Raji (cell line): ENCODE measurements around the gene CR1L.

Experiments used
- POLR2A ChIP-seq: IDR thresholded peaks from 2 replicates; pipeline ENCODE4 v1.6.1; 2011; ENCODE audit warnings: low read depth, low read length, control low read depth; ENCODE audit not compliant: insufficient read depth

CR1L gene

DNA sequence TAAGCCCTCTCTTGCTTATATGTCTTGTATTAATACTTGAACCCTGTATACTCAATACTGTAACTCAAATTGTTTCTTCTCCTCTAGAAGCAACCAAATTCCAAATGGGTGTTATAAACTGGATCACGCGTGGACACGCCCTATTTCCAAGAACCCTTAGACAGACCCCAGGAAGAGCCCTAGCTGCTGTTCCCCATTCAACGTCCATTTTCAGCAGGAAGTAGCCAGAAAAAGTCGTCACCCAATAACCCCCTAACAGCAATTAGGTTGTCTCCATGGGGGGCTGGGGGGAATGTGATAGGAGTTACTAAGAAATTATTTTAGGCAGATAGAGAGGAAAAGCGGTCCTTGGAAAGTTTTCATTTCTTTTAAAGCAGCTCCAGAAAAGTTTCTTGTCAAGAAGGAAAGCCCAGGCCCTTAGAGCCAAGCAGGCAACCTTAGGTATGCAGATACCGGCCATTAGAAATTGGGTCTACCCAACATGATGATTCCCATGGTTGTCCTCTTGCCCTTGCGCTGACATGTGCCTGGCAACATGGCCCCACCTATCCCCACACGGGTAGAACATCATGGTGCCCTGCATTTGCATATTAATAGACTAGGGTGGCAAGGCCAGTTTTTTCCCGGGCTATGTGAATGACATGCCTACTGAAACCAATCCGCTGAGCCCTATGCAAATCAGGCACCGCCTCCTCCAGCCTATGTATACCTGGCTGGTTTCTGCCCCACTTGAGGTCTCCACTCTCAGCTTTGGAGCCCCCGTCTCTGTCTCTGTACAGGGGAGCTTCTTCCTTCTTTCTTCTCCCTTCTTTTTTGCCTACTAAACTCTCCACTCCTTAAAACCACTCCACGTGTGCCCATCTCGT is 102.9 kb downstream of the CR1L start:
- TF ChIP-seq POLR2A: no peak

DNA sequence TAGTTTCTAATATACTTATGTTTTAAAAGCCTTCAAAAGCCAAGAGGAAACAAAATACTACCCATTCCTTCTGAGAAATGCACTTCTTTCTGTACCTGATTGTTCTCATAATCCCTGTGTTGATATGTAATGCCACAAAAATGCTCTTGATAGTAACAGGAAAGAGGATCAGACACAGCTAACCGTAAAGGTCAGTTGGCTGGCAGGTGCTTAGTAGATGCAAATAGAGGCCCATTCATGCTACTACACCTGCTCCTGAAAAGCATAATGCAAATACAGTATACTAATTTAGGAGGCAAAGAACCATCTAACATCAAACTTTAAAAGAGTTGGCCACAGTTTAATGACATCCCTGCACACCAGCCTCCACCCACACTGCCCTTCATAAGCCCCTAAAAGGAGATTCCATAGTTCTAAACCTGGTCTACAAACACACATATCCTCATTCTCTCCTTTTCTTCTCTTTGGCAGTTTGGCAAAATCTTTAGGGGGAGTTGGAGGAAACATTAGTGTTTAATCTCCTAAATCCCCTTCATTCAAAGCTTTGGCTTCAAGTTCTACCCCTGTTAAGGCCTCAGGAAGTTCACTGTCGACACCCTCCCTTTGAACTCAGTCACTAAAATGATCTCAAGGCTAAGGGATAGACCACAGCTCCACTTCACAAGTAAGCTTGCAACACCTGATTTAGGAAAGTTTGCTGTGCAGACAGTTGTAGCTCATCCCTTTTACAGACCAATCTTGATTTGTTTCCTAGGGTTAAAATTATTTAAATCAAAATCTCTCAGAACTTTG is 104.0 kb downstream of the CR1L start:
- no peak for TF ChIP-seq POLR2A

DNA sequence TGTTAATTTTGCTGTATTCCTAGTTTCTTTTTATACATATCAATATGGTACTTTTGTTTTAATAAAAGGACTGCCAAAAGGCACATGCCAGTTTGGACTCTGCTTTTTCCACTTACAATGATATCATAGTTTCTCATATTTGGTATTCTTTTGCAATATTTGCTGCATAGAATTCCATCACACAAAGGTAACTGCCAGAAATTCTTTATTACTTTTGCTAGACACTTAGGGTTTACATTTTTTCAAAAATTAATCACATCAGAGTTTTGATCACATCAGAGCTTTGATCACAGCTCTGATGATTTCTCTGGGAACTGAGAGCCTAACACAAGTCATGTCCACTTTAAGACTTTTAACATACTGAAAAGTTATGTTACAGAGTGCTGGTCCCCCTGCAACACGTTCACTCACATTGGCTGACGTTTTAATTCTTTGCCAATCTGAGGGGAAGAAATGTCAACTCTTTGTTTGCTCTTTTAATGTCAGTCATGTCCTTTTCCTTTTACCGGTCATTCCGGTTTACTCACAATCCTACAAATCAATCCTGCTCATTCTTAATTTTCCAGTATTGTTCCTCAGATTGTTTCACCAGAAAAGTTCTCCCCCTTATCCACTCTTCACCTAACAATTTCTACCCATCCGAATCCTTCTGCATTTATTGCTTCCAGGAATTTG is 105.8 kb downstream of the CR1L start:
- no peak for TF ChIP-seq POLR2A

DNA sequence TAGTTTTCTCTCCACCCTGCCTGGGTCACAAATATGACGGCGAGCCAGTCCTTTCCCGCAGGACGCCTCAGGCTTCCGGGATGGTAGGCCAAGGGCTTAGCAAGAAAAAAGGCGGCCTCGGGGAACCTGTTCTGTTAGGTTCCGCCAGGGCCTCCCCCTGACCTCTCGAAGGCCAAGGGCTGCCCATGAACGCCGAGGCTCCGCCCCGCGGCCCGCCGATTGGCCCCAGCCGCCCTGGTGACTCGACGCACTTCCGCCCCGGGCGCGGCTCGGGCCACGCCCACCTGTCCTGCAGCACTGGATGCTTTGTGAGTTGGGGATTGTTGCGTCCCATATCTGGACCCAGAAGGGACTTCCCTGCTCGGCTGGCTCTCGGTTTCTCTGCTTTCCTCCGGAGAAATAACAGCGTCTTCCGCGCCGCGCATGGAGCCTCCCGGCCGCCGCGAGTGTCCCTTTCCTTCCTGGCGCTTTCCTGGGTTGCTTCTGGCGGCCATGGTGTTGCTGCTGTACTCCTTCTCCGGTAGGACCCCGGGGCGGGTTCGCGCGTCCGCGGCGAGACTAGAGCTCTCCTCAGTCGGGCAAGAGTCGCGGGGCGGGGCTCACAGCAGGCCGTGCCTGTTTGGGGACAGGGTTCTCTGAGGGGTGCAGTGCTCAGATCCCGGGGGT is 107.0 kb downstream of the CR1L start, which contains the start of gene CD46:
Gene CD46, plus strand, starts transcription at position 265 of the 666 bp plus-strand sequence. Its CDS starts 159 bp downstream, at position 424.
- TF ChIP-seq POLR2A: peak; percentile 92

DNA sequence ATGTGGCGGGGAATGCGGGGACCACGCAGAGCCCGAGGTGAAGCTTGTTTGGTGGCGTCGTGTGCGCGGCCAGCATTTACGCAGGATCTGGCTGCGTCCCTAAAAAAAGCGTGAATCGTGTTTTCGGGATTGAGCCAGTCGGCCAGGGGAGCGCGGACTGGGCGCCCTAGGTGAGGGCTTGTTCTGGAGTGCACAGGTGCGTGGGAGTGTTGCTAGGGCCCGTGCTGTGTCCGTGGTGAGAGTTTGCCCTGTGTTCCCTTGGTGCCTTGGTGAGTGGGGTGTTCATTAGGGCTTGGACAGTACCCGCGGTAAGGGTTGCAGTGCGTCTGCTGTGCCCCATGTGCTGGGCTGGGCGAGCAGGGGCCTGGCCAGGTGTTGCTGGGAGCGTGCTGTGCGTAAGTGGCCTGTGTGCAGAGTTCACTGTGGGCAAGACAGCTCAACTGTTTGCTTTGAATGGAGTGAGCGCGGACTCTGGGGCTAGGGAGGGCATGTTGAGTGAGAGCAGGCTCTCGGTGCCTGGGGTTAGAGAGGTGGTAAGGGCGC is 107.6 kb downstream of the CR1L start:
- no peak for TF ChIP-seq POLR2A

DNA sequence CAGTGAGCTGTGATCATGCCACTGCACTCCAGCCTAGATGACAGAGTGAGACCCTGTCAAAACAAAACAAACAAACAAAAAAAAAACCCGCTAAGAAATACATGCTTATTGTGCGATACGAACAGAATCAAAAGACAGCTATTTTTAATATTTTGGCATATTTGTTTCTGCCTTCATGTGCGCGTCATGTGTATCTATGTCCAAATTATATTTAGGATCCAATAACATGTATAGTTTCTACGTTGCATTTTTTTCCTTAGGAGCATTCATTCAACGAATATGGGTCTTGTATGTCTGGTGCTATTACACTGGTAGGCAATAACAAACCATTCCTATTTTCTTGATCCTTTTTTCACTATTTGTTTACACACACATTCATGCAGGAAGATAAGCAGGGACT is 108.7 kb downstream of the CR1L start:
- no peak for TF ChIP-seq POLR2A

DNA sequence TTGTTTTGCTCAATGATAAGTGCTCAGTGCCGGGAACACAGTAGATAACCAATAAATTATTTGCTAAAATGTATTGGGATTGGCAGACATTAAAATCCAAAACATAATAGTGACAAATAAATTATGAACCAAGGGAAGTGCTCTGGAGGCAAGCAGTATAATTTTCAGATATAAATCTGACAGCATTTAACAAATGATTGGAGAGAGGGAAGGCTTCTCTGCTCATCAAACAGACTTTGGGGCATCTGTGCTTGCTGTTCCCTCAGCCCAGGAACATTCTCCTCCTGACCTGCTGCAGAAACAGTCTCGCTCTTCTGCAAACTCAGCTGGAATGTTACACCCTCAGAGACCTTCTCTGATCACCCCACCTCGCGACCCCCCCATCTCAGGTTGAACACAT is 109.1 kb downstream of the CR1L start:
- TF ChIP-seq POLR2A: no peak

DNA sequence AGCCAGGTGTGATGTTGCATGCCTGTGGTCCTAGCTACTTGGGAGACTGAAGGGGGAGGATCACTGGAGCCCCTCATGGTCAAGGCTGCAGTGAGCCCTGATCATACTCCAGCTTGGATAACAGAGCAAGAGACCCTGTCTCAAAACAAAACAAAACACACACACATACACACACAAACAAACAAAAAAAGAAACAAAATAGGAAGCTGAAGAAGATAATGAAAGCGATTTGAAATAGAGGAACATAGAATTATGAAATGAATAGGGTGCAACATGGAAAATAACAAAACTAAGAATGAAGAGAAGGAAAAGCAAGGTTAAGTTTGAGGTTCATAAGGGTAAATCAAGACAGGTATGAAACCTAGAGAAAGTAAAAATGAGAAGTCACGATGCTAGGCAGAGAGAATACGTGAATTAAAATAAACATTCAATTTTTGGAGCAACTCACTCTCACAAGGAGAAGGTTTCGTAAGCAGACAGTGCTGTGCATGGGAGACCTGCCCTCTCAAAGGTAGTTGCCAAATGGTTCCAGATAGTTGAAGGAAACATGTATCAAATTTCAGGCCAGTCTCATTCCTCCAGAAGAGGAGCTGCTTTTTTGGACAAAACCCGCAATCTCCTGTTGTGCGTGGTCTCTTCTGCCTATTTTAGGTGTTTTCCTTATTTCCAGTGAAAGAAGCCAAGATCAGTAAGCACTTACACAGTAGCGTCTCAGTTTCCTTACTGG is 110.2 kb downstream of the CR1L start:
- TF ChIP-seq POLR2A: no peak

DNA sequence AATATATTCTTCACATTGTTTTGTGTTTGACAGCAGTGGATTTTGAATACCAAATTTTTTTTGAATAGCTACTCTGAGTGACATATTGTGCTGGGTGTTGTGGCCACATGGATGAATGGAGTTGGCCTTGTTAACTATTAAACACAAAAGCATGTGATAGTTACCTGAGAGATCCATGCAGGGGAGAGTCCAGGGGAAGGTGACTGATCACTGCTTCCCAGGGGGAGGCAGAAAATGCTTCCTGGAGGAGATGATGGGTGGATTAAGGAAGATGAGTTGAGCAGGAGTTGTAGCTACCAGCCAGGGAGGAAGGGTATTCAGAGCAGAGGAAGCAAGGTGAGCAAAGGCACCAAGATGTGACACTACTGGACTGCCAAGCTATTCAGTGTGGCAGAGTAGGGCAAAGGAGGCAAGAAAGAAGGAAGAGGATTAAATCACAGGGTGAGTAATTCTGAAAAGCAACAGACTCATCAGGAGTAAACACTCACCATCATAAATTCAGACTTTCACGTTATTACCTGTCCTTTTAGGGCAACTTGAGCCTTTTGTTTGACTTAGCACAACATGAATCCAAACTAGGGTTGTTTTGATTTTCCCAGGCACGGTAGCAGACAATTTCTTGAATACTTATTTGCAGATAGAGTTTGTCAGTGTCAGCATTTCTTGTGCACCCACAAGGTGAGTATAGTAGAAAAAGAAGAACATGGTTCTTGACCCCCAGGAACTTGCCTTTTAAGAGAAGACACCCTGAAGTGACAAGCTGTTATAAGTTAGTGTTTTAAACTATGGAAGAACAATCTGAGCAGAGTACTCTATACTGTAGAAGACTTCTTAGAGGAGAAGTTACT is 111.1 kb downstream of the CR1L start:
- TF ChIP-seq POLR2A: no peak

DNA sequence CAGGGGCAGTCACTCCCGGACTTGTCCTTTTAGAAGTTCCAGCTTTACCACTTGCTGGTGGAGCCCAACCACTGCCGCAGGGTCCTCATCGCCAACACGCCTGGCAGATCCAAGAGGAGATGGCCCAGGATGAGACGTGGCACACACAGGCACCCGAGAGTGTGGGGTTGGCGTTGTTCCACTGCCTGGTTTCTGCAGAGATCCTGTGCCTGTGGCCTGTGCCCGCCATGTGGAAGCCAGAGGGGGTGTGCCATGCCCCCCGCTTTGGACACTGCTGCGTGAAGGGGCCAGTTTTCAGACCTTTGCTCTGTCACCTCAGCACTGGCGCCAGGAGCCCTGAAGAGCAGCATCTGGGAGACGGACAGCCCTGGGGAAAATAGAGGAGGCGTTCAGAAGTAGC is 117.7 kb downstream of the CR1L start:
- no peak for TF ChIP-seq POLR2A

DNA sequence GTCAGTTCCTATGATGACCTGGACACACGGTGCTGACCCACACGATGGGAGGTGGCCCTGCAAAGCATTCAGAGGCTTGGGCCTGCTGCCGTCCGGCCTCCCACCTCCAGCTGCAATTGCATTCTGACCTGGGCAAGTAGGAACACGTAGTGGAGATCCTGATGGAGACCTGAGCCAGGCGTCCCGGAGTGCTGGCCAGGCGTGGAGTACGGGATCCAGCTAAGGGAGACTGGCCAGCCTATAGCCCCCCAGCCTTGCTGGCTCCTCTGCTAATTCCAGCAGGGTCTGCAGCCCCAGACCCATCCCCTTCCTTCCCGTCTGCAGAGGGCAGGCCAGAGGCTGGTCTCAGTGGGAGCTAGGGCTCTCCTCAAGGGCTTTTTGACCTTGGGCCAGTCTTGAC is 118.2 kb downstream of the CR1L start:
- TF ChIP-seq POLR2A: no peak

DNA sequence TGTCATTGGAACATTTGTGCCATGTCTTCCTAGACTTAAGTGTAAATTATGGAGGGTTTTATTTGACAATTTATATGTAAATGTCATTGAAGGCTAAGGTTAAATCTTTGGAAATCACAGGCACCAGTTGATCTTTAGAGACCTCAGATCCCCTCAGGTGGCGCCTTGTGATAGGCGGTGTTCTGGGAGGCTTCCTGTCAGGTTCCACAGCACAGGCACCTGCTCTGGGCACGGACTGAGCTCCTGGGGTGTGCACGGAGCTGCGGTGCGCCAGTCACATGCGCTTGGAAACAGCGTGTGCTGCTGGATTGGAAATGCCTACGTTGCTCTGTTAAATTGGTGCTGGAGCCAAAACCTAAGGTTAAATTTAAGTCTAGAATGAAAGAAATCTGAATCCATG is 119.0 kb downstream of the CR1L start:
- no peak for TF ChIP-seq POLR2A

DNA sequence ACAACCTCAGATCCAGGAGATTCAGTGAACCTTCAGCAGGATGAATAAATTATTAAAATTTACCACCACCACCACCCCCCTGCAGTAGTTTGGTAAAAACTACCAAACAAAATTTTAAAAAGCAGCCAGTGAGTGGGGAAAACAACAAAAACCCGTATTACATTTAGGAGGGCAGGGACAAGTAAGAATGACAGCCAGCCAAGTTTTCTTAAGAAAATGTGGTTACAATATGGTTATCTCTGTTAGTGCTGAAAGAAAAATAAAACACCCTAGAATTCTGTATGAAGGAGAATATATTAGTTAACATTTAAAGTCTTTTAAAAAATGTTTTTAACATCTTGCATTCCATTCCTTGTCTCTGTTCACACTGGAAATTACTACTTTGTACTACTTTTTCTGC is 121.6 kb downstream of the CR1L start:
- TF ChIP-seq POLR2A: no peak
